Upper lobe of left lung (tissue), 6 donors: ENCODE data around the gene DMD. TPM values are rescaled to one million over a fixed set of nuclear protein-coding genes. Genes with fewer than 3 reads are reported as not detected.

ENCODE experiments used
- ATAC-seq, 2 donors: fragments of 200-7000 bp; cut with Tn5 transposase; one replicate each; pipeline ENCODE4 v1.9.1; 2022; ENCODE audit warnings: mild to moderate bottlenecking in 2 of 2, moderate library complexity in 2 of 2; ENCODE audit not compliant: low FRiP score in 2 of 2
- DNase-seq, 2 donors: peaks; one replicate each; pipeline ENCODE4 v3.0.0-alpha.2; 2019 to 2020
- H3K27ac ChIP-seq, 4 donors: fragments of 200-600 bp; sonication (generic); one replicate each; pipeline ENCODE4 v1.5.1; 2016 to 2019
- H3K27me3 ChIP-seq, 4 donors: fragments of 200-600 bp; sonication (generic); one replicate each; pipeline ENCODE4 v1.5.1; 2017 to 2019
- H3K36me3 ChIP-seq, 4 donors: fragments of 200-600 bp; sonication (generic); one replicate each; pipeline ENCODE4 v1.5.1; 2016 to 2019
- H3K4me1 ChIP-seq, 4 donors: fragments of 200-600 bp; sonication (generic); one replicate each; pipeline ENCODE4 v1.5.1; 2018 to 2019
- H3K4me3 ChIP-seq, 4 donors: fragments of 200-600 bp; sonication (generic); one replicate each; pipeline ENCODE4 v1.5.1; 2017 to 2019; ENCODE audit warnings: mild to moderate bottlenecking in 2 of 4, moderate library complexity in 1 of 4
- H3K9me3 ChIP-seq, 4 donors: fragments of 200-600 bp; sonication (generic); one replicate each; pipeline ENCODE4 v1.5.1; 2018 to 2019
- CTCF ChIP-seq, 6 experiments: fragments of 450-650 bp in 4 of 6; fragments of 200-600 bp in 2 of 6; sonication (generic) in 2 of 6; IDR thresholded peaks; one replicate each; pipeline ENCODE4 v1.5.1; 2016 to 2019; ENCODE audit warnings: antibody characterized with exemption in 6 of 6
- EP300 ChIP-seq, 4 donors: sonication (generic); formaldehyde crosslinking; IDR thresholded peaks; one replicate each; pipeline ENCODE4 v1.5.1; 2017; ENCODE audit warnings: antibody characterized with exemption in 4 of 4, control low read depth in 2 of 4
- POLR2A ChIP-seq, 4 donors: fragments of 450-650 bp; IDR thresholded peaks; one replicate each; pipeline ENCODE4 v1.5.1; 2016 to 2017; ENCODE audit warnings: antibody characterized with exemption in 4 of 4, mild to moderate bottlenecking in 2 of 4
- POLR2AphosphoS5 ChIP-seq, 2 donors: sonication (generic); formaldehyde crosslinking; IDR thresholded peaks; one replicate each; pipeline ENCODE4 v1.5.1; 2017; ENCODE audit warnings: antibody characterized with exemption in 2 of 2
- WGBS, 2 donors: methylation state at CpG; one replicate each; pipeline ENCODE4 v1.1.5; 2017 to 2018; 5-methylcytosine and 5-hydroxymethylcytosine counted together
- total RNA-seq, 6 donors: library from RNA; depleted of rRNA in 4 of 6; stranded (reverse); fragments of >200 nt in 4 of 6; gene quantifications; one replicate each; pipeline versions ENCODE4 v1.1.0 to v1.2.1, GENCODE V29; 2016 to 2021
- donor health status: DM: no; HTN: no; CAD: no; lungs with moderate emphysema.
- donor health status: DM: no; HTN: yes; CAD: no; lungs with severe emphysema.

The DMD gene
- total RNA-seq, 6 donors from 2014 or later = 12.5 to 37.0 (median 24.0) TPM

DNA sequence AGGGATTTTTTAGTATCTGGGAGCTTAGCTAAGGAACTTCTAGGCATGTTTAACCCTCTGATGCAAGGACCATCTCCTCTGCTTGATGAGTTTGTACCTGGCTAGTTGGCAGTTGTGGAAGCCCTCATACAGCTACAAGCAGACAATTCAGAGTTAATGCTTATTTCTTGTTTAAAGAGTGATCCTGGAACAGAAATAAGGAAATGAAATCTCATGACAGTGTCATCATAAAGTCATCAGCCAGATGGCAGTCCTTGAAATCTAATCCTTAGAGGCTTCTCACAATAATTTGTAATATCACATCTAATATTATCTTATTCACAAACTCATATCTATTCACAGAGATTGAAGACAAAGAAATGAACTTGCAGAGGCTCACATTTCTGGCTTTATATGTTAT lies 1557.9 kb downstream of the DMD start:
- Histone ChIP-seq H3K27me3 (no peaks in the 10 kb centered on the region), H3K4me1 (no peaks in the 10 kb centered on the region), H3K27ac (no peak overlapping the region), H3K36me3 (no peaks in the 10 kb centered on the region), H3K4me3 (no peak overlapping the region), H3K9me3 (no peaks in the 10 kb centered on the region)
- DNase-seq (no peak), ATAC-seq (no peak)
- TF ChIP-seq EP300 (IDR thresholded peaks at IDR 0.05) = no peak
- TF ChIP-seq CTCF (IDR thresholded peaks at IDR 0.05) = no peak
- TF ChIP-seq POLR2A (IDR thresholded peaks at IDR 0.05) = no peak
- TF ChIP-seq POLR2AphosphoS5 (IDR thresholded peaks at IDR 0.05) = no peak

- Histone ChIP-seq H3K27me3 (no peaks in the 10 kb centered on the region), H3K27ac (no peak overlapping the region), H3K4me1 (no peaks in the 10 kb centered on the region), H3K9me3 (no peaks in the 10 kb centered on the region), H3K36me3 (no peaks in the 10 kb centered on the region), H3K4me3 (no peak overlapping the region)
- peak in 1 of 2 donors; percentile 39 for ATAC-seq
- 36 to 76% methylated on average over 1 of the region's 1 CpG for WGBS, 2 donors
- no peak for DNase-seq
- no peak for TF ChIP-seq POLR2AphosphoS5 (IDR thresholded peaks at IDR 0.05)
- no peak for TF ChIP-seq CTCF (IDR thresholded peaks at IDR 0.05)
- TF ChIP-seq POLR2A (IDR thresholded peaks at IDR 0.05) = no peak
- TF ChIP-seq EP300 (IDR thresholded peaks at IDR 0.05) = no peak
Measured at GRCh38 chrX:31652650-31653049, 1558.7 kb downstream of the DMD start.

DNA sequence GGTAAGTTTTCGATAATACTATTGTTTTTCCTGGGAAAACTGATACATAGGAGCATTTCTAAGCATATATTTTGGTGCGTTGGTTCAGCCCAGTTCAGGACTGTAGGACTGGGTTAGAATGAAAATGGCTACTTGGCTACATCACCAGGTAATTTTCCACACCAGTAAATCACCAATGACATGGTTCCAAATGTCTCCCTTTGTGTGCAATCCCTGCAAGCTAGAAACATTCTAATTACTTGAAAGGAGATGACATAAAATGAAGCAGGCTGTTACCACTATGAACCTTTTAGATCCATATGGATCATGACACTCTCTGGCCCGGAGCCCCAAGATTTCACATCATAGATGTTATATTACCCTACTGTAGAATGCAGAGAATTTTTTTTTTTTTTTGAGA lies 1562.1 kb downstream of the DMD start:
- TF ChIP-seq EP300 (IDR thresholded peaks at IDR 0.05) (no peak), POLR2A (IDR thresholded peaks at IDR 0.05) (no peak), CTCF (IDR thresholded peaks at IDR 0.05) (no peak), POLR2AphosphoS5 (IDR thresholded peaks at IDR 0.05) (no peak)
- DNase-seq = no peak
- Histone ChIP-seq H3K4me3 (no peak overlapping the region), H3K4me1 (no peaks in the 10 kb centered on the region), H3K36me3 (no peaks in the 10 kb centered on the region), H3K27me3 (no peaks in the 10 kb centered on the region), H3K27ac (no peak overlapping the region), H3K9me3 (no peaks in the 10 kb centered on the region)
- ATAC-seq = no peak
- WGBS, 2 donors = 84 to 92% methylated on average over 3 of the region's 3 CpGs

- no peak overlapping the region for H3K4me3 ChIP-seq
- H3K4me1 ChIP-seq = no peaks in the 10 kb centered on the region
- TF ChIP-seq CTCF (IDR thresholded peaks at IDR 0.05) = no peak
- TF ChIP-seq POLR2A (IDR thresholded peaks at IDR 0.05) = no peak
- no peak for TF ChIP-seq EP300 (IDR thresholded peaks at IDR 0.05)
- no peak for TF ChIP-seq POLR2AphosphoS5 (IDR thresholded peaks at IDR 0.05)
- DNase-seq = no peak
- no peak for ATAC-seq
- H3K27ac ChIP-seq = no peak overlapping the region
- no peaks in the 10 kb centered on the region for H3K36me3 ChIP-seq
- no peaks in the 10 kb centered on the region for H3K27me3 ChIP-seq
- 75 to 79% methylated on average over 2 of the region's 2 CpGs for WGBS, 2 donors
- H3K9me3 ChIP-seq = no peaks in the 10 kb centered on the region
Measured at GRCh38 chrX:31633349-31633748, 1578.0 kb downstream of the DMD start.

DNA sequence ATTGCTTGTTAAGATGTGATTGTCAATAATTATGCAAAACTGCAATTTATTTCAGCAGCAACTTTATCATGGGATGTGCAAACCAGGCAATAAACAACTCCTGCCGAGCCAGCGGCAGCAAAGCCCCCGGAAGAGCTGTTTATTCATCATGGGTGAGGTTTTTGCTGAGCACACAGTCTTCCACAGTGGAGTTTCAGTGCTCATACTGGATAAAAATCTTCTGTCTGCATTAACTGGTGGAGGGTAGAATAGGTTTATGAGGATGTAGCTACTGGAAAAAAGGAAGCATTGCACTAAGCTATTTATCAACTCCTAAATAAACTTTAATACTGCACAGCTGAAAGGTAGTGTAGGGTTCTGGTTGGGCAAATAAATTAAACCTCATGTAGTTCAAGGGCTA lies 1582.2 kb downstream of the DMD start:
- H3K4me1 ChIP-seq = no peaks in the 10 kb centered on the region
- no peak overlapping the region for H3K27ac ChIP-seq
- ATAC-seq (no peak), DNase-seq (no peak)
- H3K4me3 ChIP-seq = no peak overlapping the region
- H3K9me3 ChIP-seq = no peaks in the 10 kb centered on the region
- no peaks in the 10 kb centered on the region for H3K27me3 ChIP-seq
- TF ChIP-seq EP300 (IDR thresholded peaks at IDR 0.05) (no peak), POLR2AphosphoS5 (IDR thresholded peaks at IDR 0.05) (no peak), CTCF (IDR thresholded peaks at IDR 0.05) (no peak)
- no peaks in the 10 kb centered on the region for H3K36me3 ChIP-seq
- 33 to 58% methylated on average over 3 of the region's 3 CpGs for WGBS, 2 donors
